ENCODE results near the gene GRID2.
"Not testable (repeated sequence)": the region's sequence is repeated elsewhere in the genome, so short reads cannot be mapped to it uniquely, and the experiment has no call there.

GRID2 gene

GRCh38 chr4:93199492-93199891, 895.7 kb downstream of the GRID2 start:
- DNase-seq (ENCODE audit: low read depth) = no peak

GRCh38 chr4:93201471-93202096, 897.8 kb downstream of the GRID2 start:
- no peak for DNase-seq (ENCODE audit: low read depth)

- DNase-seq (ENCODE audit: low read depth) = no peak
Measured at GRCh38 chr4:93203708-93204107, 899.9 kb downstream of the GRID2 start.

DNA sequence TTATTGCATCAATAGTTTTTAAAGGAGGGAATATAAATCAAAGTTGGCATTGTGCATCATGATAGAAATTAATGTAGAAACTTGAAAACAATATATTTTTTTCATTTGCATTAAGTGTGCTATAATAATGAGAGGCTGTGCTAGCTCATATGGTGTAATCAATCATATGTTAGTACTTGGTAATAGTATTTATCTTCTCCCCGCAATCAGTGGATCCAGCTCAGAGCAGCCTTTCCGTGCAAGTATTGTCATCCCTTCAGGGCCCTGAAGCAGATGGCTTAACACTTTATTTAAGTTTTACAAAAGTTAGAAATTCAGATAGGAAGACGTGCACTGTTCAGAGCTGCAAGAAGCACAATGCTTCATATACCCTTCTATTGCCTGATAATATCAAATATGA, 908.5 kb downstream of the GRID2 start:
- no peak for DNase-seq (ENCODE audit: low read depth)

GRCh38 chr4:93216646-93217045, 912.9 kb downstream of the GRID2 start:
- DNase-seq (ENCODE audit: low read depth) = no peak

GRCh38 chr4:93217431-93217830, 913.7 kb downstream of the GRID2 start:
- no peak for DNase-seq (ENCODE audit: low read depth)

DNA sequence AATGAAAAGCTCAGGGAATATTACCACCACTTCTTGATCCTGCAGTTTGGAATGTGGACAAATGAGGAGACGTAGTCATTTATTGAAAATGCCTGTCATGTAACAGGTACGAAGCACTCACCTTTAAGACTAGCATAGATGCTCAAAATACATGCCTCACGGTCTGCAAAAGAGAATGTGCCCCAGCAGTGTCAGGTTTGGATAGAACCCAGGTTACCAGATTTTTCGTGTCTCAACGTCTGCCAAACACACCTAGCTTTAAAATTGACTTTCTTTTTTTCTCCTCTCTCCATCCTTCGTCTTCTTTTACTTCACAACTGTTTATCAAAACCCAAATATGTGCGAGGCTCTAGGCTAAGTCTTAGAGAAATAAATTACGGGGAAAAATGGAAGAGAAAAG, 918.0 kb downstream of the GRID2 start:
- DNase-seq (ENCODE audit: low read depth) = no peak

DNA sequence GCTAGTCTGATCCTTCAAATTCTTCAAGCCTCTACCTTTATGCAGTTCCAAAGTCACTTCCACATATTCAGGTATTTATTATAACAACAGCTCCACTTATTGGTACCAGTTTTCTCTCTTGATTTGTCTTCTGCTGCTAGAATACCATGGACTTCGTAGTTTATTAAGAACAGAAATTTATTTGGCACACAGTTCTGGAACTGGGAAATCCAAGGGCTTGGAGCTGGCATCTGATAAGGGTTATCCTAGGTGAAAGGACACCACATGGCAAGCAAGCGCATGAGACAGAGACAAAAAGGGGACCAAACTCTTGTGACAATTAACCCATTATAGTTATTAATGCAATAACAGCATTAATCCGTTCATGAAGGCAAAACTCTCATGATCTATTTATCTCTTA, 924.3 kb downstream of the GRID2 start:
- DNase-seq (ENCODE audit: low read depth) = no peak

- no peak for DNase-seq (ENCODE audit: low read depth)
Measured at GRCh38 chr4:93232883-93233282, 929.1 kb downstream of the GRID2 start.

GRCh38 chr4:93237521-93237920, 933.8 kb downstream of the GRID2 start:
- no peak for DNase-seq (ENCODE audit: low read depth)

DNA sequence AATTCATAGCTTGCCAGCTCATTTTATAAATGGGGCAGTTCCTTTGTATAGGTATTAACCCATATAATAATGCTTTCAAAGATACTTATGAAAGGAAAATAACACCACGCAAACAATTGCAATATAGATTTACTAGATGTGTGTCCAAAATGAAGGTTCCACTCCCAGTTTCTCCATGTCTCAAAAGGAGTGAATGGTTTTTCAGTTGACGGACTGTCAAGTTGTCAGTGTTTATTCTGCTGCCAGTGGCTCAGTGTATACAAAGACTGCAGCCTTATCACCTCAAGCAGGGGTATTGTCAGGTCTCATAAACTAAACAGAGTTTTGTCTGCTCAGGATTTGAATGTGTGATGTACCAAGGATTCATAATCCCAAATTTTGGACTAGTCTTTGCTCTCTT, 939.5 kb downstream of the GRID2 start:
- no peak for DNase-seq (ENCODE audit: low read depth)

DNA sequence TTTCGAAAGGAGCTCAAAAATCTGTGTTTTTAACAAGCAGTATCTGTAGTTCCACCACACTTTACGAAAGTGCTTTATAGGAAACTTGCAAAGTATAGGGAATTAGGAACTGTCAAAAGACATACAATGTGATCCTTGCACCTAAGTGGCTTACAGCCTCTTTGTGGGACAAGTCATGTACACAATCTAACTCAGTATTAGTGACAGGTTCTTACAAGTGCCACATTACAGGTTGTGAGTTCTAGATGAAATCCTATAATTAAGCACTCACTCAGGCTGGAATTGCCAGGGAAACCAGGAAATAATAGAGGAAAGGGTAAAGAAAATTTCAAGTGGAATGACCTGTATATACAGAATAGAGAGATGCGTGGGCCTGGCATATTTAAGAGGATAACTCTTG, 957.4 kb downstream of the GRID2 start:
- no peak for DNase-seq (ENCODE audit: low read depth)

DNA sequence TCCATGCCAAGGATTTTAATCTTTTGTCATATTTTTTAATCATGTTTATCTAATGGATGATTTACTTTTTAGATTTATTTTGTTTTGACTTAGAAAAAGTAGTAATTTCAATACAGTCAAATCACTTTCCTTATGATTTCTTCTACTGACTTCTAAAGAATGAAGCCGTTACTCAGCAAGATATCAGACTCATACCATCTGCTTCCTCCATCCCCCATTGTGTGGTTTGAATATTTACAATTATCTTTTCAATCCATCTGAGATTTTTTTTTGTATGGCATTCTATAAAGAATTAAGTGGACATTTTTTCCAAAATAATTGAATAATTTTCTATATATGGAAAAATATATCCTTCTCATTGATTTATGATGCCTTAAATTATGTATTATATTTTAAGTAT, 959.4 kb downstream of the GRID2 start:
- no peak for DNase-seq (ENCODE audit: low read depth)

- DNase-seq (ENCODE audit: low read depth) = no peak
Measured at GRCh38 chr4:93267747-93268146, 964.0 kb downstream of the GRID2 start.

GRCh38 chr4:93285346-93285745, 981.6 kb downstream of the GRID2 start:
- no peak for DNase-seq (ENCODE audit: low read depth)

GRCh38 chr4:93289241-93289640, 985.5 kb downstream of the GRID2 start:
- no peak for DNase-seq (ENCODE audit: low read depth)

DNA sequence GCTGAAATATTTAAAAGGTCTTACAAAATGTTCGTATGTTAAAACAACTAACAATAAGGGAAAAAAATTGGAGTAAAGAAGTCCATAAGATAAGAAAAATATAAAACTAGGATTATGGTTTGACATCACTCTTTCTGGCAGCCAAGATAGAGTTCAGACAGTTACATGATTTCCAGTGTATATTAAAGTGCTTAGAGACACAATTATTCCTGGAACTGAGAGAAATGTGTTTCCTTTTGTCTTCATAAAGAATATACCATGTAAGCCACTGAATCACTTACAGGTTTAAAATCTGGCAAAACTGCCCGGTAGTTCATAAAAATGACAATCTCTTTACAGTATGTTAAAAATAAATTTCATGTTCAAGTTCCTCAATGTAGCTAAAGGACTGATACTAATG, 986.1 kb downstream of the GRID2 start:
- no peak for DNase-seq (ENCODE audit: low read depth)

GRCh38 chr4:93299118-93299517, 995.4 kb downstream of the GRID2 start:
- DNase-seq (ENCODE audit: low read depth) = no peak

- not testable (repeated sequence) for DNase-seq (ENCODE audit: low read depth)
Measured at GRCh38 chr4:93300780-93301555, 997.2 kb downstream of the GRID2 start.

- DNase-seq (ENCODE audit: low read depth) = no peak
Measured at GRCh38 chr4:93302310-93302709, 998.5 kb downstream of the GRID2 start.

GRCh38 chr4:93303440-93303839, 999.7 kb downstream of the GRID2 start:
- no peak for DNase-seq (ENCODE audit: low read depth)

DNA sequence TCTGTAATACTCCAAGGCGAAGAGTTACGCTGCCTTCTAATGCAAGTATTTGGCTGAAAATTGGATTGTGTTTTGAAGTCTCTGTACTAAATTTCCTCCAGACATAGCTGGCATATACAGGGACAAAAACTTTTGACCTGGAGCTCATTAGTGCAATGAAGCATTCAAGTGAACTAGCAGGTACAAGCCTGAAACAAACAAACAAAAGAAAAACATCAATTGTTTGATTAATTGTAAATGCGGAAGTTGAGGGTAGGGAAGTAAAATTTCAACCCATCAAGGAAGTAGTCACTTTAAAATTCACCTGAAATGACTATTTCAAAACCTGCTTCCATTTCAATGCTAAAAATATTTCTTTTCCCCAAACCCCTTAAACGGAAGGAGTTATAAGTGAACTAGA, 1008.5 kb downstream of the GRID2 start:
- no peak for DNase-seq (ENCODE audit: low read depth)

DNA sequence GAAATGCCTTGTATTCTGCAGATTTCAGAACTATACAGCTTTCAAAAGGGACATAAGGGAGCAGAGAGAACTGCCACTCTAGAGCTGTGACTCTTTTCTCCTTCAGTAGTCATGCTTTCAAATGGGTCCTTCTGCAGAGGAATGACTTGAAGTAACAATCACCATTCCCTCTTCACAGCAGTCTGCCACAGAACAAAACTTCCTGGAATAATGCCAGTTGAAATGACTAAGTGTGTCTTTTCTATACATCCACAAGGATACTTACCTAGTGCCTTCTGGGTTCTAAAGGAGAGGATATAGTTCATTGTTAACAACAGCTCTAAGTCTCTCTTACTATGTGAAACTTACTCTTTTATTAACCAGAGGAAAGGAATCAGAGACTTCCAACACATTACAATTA, 1009.4 kb downstream of the GRID2 start:
- no peak for DNase-seq (ENCODE audit: low read depth)

DNA sequence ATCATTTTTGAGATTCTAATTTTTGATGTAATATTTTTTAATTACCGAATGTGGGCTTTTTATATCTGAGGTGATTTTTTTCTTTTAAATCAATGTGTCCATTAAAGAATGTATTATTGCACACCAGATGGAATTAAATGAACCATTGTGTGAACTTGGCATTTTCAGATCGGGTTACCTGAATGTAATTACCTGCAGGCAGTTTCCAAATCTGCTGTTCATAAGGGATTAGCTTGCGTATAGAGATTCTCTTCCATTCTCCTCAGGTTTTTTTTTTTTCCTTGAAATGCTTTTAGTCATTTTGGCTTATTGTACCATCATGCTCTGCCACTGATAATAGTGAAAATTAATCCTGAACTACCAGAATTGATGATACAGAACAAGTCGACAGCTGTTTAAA, 1013.3 kb downstream of the GRID2 start:
- no peak for DNase-seq (ENCODE audit: low read depth)
